GM21723 (cell line): Measurements from ENCODE around the gene CLUH.
"Not testable (repeated sequence)": the region's sequence is repeated elsewhere in the genome, so short reads cannot be mapped to it uniquely, and the experiment has no call there.

Experiments used
- ATAC-seq: cut with Tn5 transposase; IDR thresholded peaks from one replicate; pipeline ENCODE4 v1.9.1; 2021; ENCODE audit warnings: mild to moderate bottlenecking, moderate library complexity; ENCODE audit not compliant: unreplicated experiment

The CLUH gene

DNA sequence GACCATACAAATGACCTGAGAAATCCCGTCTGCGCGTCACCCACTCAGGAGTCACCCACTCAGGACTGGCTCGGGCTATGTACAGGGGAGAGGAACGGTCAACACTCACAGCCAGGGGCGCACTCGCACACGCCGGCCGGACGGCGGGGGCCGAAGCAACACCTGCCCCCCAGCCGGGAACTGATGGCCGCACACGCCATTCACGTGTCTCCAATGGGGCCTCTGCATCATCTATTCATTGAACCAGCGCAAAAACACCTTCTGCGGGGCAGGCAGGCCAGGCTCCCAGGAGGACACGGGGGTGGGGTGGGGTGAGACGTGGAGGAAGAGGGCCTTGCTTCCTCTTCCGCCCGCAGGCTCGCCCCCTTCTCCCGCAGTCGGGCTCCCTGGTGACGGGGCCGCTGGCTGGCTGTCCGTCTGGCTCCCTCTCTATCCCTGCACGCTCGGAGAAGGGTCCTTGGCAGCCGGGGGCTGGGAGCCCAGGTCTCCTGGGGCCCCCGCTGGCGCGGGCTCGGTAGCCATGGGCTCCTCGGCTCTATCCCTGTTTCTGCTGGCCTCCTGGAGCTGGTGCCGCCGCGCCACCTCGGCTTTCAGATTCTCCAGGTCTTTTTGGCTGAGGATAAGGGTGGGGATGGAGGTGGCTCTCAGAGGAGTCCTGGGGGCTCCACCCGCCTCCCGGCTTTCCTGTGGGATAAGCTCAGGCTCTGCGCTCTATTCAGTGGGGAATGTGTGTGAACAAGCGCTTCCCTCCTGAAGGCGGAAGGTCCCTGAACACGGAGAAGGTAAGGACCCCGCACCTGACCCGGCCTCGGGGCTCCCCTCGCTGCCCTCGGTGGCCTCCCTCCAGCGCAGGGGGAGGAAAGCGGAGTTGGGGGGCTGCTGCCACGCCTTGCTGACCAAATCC lies 21.1 kb downstream of the CLUH start:
- ATAC-seq = no peak

DNA sequence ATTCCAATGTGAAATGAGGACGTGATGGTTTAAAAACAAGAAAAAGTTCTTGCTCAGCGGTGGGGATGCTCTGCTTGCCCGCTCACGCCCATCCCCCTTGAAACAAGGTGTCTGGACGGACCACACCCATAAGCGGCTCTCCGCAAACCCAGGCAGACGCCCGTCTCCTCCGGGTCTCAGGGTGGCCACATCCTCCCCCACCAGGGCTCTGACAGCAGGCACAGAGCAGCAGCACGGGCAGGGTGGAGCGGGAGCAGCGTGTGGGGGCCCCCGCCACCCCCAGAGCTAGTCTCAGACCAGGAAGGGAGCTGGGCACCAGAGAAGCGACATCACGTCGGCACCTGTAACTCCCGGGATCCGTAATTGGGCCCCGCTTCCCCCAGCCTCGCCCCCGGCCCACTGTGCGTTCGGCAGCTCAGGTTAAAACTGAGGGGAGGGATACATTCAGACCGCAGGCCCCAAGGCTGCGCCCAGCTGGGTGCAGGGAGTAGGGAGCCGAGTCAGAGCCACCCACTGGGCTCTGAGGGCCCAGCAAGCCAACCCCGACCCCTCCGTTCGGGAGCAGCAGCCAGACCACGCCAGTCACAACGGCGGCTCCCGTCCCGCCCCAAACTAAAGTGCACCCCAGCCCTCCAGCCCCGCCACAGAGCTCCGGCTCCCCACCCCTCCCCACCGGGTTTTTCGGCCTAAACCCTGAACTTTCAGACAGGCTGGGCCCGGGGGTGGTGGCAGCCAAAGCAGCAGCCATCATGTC lies 22.0 kb downstream of the CLUH start:
- ATAC-seq = no peak

DNA sequence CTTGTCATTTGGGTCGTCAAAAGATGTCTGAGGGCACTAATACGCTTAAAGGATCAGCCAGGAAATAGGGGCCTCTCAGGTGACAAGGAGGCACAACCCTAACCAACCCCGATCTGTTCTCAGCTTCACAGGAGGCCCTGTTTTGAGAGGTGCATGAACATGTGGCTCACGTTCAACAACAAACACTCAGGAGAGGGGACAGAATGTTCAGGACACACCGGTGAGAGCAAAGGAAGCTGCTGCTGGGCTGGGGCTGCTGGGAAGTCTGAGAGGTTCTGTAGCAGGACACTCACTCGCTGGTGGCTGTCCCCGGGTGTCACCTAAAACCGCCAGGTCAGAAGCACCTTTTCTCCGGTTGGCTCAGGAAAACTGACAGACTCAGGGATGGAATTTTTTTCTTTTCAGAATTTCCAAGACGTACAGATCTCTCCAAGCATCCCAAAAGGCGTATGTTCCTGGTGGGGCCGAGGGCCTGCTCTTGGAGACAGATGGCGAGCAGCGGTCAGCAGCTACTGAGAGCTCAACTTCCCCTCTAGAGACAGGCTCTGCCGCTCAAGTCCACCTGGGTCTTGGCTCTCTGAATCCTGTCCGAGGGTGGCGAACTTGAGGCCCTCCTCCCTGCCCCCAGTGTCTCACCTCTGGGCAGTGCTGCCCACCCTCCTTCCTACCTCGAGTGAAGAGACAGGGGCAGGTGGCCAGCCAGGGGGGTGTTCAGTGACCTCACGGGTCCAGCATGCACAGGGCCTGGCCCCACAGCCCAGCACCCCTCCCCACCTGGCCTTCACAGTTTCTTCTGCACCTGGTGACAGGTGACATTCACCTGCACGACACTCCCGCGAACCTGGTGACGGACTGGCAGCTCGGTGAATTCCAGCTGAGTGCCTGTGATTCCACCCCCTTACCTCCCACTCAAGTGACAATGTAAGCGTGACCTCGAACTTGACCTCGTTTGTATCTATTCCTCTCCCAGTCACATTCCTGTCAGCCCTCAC lies 22.9 kb downstream of the CLUH start:
- ATAC-seq = no peak

DNA sequence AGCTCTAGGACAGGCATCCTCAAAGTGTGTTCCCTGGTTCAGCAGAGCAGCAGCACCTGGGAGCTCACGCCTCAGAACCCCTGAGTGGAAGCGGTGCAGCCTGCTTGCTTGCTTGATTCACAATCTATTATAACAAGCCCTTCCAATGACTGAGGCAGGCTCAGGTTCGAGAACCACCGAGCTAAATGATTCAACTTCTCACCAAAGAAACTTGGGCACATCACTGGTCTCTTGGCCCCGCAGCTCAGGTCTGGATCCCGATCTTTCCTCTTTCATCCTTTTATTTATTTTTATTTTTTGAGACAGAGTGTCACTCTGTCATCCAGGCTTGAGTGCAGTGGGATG lies 24.5 kb downstream of the CLUH start:
- no peak for ATAC-seq

DNA sequence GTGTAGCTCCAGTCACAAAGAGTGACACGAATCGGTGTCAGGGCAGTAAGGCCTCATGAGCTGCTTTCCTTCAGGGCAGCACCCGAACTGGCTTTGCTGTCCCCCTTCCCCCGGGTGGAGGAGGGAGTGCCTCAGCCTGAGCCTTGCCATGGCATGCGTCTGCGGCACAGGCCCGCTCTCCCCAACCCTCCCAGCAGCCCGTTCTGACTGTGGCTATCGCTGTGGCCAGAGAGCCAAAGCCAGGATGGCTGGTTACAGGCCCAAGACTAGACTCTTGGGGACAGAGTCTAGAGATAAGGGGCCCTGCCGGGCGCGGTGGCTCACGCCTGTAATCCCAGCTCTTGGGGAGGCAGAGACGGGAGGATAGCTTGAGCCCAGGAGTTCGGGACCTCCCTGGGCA lies 25.9 kb downstream of the CLUH start:
- no peak for ATAC-seq

DNA sequence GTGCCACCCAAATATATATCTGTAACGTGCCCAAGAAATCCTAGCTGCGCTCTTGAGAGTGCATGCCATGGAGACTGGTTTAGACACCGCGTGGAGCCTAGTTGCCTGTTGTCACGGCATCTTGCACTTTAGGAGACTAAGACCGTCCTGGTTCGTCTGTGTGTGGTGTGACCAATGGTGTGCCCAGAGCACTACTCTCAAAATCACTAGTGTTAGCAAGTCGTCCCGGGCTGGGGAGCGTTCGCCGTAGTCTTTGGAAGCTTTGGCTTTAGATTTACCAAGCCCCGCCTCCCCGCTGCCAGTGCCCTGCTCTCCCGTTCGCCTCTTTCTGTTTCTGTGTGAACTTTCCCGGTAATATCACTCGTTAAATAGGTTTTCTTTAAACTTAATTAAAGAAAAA lies 27.0 kb downstream of the CLUH start:
- no peak for ATAC-seq

DNA sequence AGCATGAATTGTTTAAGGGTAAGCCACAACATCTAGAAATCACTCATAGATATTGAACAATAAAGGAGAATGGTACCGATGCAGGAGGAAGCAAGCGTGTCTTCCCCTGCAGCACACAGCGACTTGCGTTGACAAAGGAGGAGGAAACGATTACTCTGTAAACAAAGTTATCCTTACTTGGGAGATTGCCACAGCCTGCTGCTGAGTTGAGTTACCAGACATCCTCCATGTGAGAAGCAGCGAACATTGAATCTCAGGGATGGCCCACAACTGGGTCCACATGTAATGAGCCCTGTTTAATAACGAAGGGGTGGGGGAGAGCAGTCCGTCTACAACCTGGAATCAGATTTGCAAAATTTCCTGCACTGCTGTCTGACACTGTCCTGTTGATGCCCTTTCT lies 27.7 kb downstream of the CLUH start:
- no peak for ATAC-seq

DNA sequence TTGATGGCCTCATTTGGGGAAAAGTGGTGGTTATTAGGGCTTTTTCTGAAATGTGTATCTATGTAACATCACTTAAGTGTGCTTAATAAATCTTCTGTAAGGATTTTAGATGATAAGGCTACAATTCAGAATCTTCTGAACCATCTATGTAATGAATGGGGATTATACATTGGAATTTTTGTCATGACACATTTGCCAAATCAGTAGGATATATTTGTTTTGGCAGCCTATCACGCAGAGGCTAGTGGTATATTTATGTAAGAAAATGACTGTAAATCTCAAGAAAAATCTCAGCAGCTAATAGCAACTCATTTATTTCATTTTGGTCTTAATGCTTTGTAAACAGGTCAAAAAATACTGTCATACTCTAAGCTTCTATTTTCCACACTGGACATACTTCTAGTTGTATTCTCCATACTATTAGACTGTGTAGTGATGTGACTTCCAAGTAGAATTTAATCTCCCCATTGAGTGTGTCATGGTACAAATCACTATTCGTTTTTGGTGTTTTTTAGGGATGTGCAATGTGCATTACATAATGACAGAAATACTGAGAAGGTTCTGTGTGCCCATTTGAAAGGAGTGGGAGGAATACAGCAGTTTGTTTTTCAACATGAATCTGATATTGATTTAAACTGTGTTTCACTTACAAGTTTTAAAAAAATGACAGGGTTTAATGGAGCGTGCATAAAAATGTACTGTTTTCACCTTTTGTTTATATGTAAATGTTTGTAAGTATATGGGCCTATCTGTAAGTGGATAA lies 29.2 kb downstream of the CLUH start:
- no peak for ATAC-seq

DNA sequence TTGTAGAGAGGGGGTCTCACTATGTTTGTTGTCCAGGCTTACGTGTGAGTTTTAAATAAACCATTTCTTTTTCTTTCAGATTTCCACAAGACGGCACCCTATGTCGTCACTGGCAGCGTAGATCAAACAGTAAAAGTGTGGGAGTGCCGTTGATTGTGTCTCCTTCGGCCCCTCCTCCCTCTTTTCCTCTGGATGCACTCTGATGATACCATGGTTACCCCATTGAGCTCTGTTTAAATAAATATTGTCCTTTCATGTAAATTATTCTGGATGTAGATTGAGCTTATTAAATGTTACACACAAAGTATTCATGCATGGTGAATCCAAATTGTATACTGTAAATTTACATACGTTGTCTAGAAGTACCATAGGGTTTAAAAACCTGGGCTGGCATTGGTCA lies 29.9 kb downstream of the CLUH start:
- no peak for ATAC-seq

DNA sequence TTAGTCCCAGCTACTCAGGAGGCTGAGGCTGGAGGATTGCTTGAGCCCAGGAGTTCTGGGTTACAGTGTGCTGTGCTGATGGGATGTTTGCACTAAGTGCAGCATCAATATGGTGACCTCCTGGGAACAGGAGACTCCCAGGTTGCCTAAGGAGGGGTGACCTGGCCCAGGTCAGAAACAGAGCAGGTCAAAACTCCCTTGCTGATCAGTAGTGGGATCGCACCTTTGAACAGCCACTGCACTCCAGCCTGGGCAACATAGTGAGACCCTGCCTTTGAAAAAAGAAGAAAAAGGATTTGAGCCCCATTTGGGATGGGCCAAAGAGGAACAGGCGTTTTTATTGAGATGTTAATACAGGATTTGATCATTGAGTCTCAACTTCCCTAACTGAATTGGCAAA lies 30.6 kb downstream of the CLUH start:
- no peak for ATAC-seq

DNA sequence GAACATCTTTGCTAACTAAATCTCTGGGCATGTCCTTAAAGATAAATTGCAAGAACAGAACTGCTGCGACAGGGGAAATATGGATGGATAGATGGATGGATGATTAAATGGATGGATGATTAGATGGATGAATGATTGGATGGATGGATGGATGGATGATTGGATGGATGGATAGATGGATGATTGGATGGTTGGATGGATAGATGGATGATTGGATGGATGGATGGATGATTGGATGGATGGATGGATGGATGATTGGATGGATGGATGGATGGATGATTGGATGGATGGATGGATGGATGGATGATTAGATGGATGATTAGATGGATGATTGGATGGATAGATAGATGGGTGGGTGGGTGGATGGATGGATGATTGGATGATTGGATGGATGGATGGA lies 32.3 kb downstream of the CLUH start:
- ATAC-seq = not testable (repeated sequence)

DNA sequence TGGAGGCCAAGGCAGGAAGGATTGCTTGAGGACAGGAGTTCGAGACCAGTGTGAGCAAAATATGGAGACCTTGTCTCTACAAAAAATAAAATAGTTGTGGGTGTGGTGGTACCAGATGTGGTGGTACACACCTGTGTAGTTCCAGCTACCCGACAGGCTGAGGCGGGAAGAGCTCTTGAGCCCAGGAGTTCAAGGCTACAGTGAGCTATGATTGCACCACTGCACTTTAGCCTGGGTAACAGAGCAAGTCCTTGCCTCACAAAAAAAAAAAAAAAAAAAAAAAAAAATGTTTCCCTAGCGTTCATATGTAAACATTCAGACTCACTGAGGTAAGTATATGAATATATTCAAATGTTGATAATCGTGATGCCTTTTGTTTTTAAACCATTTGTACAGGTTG lies 39.5 kb downstream of the CLUH start:
- ATAC-seq = no peak

DNA sequence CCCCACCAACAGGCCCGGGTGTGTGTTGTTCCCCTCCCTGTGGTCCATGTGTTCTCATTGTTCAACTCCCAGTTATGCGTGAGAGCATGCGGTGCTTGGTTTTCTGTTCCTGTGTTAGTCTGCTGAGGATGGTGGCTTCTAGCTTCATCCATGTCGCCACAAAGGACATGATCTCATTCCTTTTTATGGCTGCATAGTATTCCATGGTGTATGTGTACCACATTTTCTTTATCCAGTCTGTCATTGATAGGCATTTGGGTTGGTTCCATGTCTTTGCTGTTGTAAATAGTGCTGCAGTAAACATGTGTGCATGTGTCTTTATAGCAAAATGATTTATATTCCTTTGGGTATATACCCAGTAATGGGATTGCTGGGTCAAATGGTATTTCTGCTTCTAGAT lies 51.2 kb downstream of the CLUH start:
- not testable (repeated sequence) for ATAC-seq

DNA sequence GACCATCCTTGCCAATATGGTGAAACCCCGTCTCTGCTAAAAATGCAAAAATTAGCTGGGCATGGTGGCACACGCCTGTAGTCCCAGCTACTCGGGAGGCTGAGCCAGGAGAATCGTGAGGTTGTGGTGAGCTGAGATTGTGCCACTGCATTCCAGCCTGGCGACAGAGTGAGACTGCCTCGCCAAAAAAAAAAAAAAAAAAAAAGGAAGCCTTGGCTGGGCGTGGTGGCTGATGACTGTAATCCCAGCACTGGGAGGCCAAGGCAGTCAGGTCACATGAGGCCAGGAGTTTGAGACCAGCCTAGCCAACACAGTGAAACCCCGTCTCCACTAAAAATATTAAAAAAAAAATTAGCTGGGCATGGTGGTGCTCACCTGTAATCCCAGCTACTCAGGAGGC lies 52.2 kb downstream of the CLUH start:
- ATAC-seq = not testable (repeated sequence)

DNA sequence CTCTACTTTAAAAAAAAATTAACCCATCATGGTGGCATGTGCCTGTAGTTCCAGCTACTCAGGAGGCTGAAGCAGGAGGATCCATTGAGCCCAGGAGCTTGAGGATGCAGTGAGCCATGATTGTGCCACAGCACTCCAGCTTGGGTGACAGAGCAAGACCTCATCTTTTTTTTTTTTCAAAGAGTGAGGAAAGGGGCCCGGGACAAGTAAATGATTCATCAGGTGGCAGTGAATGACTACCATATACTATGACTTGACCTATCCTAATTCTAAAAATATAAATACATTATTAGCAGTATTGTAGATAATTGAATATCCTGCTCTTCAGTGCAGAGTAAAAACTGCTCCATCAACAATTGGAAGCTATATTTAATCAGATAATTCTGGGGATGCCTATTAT lies 55.3 kb downstream of the CLUH start:
- ATAC-seq = no peak

DNA sequence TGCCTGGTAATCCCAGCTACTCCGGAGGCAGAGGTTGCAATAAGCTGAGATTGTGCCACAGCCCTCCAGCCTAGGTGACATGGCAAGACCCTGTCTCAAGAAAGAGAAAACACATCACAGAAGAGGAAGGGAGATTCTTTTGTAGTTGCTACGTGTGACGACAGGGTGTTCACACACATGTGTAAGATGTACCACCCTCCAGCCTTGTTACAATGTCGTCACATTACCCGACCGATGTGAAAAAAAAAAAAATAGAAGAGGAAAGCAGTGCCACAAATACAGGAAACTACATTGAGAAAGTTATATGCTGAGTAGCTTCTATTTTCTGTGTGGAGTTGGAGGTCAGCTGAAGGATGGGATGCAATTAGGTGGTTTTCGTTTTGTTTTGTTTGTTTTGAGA lies 56.0 kb downstream of the CLUH start:
- ATAC-seq = no peak

DNA sequence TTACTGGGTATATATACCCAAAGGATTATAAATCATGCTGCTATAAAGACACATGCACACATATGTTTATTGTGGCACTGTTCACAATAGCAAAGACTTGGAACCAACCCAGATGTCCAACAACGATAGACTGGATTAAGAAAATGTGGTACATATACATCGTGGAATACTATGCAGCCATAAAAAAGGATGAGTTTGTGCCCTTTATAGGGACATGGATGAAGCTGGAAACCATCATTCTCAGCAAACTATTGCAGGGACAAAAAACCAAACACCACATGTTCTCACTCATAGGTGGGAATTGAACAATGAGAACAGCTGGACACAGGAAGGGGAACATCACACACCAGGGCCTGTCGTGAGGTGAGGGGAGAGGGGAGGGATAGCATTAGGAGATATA lies 58.7 kb downstream of the CLUH start:
- not testable (repeated sequence) for ATAC-seq

DNA sequence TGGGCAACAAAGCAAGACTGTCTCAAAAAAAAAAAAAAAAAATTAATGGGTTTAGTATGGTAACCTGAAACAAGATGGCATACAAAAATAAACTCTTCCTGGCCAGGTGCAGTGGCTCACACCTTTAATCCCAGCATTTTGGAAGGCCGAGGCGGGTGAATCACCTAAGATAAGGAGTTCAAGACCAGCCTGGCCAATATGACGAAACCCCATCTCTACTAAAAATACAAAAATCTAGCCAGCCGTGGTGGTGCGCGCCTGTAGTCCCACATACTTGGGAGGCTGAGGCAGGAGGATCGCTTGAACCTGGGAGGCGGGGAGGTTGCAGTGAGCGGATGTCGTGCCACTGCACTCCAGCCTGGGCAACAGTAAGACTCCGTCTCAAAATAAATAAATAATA lies 62.4 kb downstream of the CLUH start:
- ATAC-seq = no peak

DNA sequence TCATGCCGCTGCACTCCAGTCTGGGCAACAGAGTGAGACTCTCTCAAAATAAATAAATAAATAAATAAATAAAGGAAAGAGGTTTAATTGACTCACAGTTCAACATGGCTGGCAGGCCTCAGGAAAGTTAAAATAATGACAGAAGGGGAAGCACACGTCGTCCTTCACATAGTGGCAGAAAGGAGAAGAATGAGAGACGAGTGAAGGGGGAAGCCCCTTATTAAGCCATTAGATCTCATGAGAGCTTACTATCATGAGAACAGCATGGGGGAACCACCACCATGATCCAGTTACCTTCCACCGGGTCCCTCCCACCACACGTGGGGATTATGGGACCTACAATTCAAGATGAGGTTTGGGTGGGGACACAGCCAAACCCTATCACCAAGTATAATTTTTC lies 63.6 kb downstream of the CLUH start:
- ATAC-seq = no peak

DNA sequence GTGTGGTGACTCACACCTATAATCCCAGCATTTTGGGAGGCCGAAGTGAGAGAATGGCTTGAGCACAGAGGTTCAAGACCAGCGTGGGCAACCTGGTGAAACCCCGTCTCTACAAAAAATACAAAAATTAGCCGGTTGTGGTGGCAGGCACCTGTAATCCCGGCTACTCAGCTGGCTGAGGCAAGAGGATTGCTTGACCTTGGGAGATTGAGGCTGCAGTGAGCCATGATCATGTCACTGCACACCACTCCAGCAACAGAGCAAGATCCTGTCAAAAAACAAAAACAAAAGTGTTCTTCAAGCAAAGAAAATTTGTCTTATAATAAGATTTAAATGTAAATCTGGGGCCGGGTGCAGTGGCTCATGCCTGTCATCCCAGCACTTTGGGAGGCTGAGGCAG lies 66.6 kb downstream of the CLUH start:
- ATAC-seq = no peak
